AG09319 (cell line): ENCODE measurements around the gene NAGA.
"Not testable (repeated sequence)": the region's sequence is repeated elsewhere in the genome, so short reads cannot be mapped to it uniquely, and the experiment has no call there.

ENCODE experiments used
- DNase-seq: peaks from one replicate; pipeline ENCODE4 v3.0.0-alpha.2; 2010; ENCODE audit warnings: low read depth; ENCODE audit errors: extremely low read depth
- TF ChIP-seq, protein P1 (sequence below): IDR thresholded peaks from 2 replicates; pipeline ENCODE4 v1.5.1; 2011; ENCODE audit warnings: low read depth, mild to moderate bottlenecking, inconsistent platforms, low read length, moderate library complexity

The NAGA gene

DNA sequence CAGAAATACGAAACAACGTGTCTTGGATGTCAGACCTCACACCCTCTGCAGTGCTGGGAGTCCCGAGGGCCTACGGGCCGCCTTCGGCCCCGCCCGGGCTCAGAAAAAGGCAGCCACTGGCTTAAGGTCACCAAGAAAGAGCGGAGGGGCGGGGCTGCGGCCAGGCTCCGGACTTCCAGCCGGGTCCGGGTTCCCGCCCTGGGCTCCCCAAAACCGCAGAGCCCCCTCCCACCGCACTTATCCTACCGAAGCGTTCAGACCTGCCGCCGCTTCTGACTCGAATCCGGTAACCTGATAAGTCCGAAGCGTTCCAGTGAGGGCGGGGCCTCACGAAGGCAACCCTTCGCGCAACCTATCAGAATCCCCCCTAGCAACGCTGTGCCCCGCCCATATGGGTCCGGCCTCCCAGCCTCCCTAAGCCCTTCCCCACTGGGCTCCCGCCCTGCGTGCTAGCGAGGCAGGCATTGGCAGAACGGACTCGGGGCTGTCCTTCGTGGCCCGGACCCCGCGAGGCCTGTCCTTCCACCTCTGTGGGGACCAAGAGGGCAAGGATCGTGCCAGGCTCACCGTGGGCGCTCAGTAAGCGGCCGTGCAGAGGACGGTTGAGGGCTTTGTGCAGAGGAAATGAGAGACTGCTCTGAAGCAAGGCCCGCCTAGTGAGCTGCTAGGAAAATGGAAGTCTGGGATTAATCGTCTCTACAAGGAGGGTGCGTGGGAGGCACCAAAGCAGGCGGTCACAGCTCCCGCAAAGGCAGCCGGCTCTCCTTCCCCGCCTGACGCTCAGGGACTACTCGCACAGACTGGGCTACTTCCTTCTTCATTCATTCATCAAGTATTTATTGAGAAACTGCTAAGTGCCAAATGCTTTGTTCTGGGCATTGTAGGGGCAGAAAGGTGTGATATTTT lies at the start of gene NAGA:
TSS of gene NAGA (minus strand) at position 296 of the 906 bp plus-strand sequence. CDS start 515 bp downstream, outside the sequence.
- DNase-seq = peak; percentile 88

DNA sequence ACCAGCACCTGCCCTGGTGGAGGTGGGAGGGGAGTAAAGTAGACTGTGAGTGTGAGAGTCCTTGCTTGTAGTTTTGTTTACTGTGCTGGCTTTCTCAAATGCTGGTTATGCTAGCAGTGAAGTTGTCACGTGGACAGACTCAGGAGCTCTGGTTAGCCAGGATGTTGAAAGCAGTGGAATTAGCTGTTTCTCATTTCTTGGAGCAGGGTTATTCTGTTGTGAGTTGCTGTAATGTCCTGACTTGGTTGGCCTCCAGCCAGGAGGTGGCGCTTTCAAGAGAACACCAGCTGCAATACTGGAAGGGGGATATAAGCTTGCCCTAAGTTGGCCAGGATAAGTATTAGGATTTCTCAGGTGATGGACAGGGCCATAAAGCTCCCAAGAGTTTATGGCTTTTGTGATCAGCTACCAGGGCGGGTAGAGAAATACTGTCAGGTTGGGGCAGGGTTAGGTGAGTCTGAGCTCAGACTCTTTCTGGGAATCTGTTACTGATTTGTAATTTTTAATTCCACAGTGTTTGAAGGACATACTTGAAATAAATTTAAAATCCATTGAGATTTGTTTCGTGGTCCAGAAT lies 46.3 kb upstream of the NAGA start:
- DNase-seq = no peak
- TF ChIP-seq, protein P1, sequence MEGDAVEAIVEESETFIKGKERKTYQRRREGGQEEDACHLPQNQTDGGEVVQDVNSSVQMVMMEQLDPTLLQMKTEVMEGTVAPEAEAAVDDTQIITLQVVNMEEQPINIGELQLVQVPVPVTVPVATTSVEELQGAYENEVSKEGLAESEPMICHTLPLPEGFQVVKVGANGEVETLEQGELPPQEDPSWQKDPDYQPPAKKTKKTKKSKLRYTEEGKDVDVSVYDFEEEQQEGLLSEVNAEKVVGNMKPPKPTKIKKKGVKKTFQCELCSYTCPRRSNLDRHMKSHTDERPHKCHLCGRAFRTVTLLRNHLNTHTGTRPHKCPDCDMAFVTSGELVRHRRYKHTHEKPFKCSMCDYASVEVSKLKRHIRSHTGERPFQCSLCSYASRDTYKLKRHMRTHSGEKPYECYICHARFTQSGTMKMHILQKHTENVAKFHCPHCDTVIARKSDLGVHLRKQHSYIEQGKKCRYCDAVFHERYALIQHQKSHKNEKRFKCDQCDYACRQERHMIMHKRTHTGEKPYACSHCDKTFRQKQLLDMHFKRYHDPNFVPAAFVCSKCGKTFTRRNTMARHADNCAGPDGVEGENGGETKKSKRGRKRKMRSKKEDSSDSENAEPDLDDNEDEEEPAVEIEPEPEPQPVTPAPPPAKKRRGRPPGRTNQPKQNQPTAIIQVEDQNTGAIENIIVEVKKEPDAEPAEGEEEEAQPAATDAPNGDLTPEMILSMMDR = no peak

More for the DNA sequence above, at the start of gene NAGA:
- TF ChIP-seq, protein P1 = no peak

DNA sequence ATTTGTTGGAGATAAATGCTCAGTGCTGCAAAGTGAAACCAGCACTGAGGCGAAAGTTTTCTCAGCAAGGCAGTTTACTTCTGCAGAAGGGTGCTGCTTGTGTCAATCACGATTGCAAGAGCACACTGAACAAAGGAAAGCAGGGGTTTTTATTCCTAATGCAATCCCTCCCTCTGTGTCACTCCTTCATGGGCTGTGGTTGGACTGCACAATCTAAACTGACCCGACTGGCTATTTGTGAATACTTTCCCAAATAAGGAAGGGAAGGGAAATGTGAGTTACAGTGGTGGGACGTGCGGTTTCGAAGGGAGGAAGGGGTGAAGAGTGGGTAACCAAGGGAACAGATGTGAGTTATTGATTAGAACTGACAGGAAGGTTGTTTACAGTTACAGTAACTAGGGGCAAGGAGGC lies 44.8 kb upstream of the NAGA start:
- DNase-seq = not testable (repeated sequence)

DNA sequence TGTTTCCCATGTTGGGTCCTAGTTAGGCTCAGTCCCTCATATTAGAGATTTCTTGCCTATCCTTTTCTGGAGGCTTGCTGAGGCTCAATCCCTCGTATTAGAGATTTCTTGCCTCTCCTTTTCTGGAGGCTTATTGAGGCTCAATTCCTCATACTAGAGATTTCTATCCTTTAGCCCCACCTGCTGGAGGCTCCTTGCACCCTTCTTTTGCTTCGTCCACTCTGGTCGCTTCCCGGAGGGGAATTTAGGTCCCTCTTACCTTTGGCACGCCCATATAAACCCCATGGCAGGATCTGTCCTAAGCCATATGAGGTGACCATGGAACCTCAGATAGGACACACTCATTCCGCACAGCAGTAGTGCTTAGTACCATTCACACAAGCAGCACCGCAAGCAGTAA lies 44.1 kb upstream of the NAGA start:
- no peak for DNase-seq
- TF ChIP-seq, protein P1 = peak; percentile 24; the same call in 1 of the 2 replicates

DNA sequence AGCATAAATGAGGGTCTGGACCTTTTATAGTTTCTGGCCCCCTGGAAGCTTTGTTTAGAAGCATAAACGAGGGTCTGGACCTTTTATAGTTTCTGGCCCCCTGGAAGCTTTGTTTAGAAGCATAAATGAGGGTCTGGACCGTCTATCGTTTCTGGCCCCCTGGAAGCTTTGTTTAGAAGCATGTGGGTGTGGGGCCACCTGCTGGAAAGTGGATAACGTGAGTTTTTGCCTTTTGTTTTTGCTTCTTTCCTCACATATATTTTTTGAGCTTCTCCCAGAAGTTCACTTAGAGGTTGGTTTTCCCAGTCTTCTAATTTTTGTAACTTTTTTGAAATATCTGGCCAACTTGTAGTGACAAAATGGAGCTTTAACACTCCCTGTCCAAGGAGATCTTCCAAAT lies 42.2 kb upstream of the NAGA start:
- not testable (repeated sequence) for DNase-seq

DNA sequence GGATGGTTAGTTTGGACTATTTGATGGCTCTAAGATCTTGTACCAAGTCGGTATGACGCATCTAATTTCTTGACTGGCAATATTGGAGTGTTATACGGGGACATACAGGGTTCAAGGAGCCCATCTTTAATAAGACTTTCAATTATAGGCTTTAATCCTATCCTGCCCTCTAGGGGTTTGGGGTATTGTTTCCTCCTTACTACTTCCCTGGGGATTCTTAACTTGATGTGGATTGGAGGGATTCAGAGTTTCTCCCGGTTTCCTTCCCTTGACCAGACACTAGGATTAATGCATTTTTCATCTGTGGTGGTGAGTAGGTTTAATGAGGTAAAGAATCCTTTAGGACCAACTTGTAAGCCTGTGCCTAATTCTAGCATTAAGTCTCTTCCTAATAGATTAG lies 41.2 kb upstream of the NAGA start:
- TF ChIP-seq, protein P1 = no peak

GRCh38 chr22:42108848-42109247 lies 38.2 kb upstream of the NAGA start:
- DNase-seq = no peak
- TF ChIP-seq, protein P1 = no peak

More for the DNA sequence above, 41.2 kb upstream of the NAGA start:
- no peak for DNase-seq

- DNase-seq = not testable (repeated sequence)
These were observed 33.8 kb upstream of the NAGA start for GRCh38 chr22:42104332-42104860.
